HG03139 (cell line): ENCODE data around the gene SBK1.
"Not testable (repeated sequence)": the region's sequence is repeated elsewhere in the genome, so short reads cannot be mapped to it uniquely, and the experiment has no call there.

ENCODE experiments used
- ATAC-seq: cut with Tn5 transposase; IDR thresholded peaks from one replicate; pipeline ENCODE4 v1.9.1; 2021; ENCODE audit not compliant: unreplicated experiment

The SBK1 gene

DNA sequence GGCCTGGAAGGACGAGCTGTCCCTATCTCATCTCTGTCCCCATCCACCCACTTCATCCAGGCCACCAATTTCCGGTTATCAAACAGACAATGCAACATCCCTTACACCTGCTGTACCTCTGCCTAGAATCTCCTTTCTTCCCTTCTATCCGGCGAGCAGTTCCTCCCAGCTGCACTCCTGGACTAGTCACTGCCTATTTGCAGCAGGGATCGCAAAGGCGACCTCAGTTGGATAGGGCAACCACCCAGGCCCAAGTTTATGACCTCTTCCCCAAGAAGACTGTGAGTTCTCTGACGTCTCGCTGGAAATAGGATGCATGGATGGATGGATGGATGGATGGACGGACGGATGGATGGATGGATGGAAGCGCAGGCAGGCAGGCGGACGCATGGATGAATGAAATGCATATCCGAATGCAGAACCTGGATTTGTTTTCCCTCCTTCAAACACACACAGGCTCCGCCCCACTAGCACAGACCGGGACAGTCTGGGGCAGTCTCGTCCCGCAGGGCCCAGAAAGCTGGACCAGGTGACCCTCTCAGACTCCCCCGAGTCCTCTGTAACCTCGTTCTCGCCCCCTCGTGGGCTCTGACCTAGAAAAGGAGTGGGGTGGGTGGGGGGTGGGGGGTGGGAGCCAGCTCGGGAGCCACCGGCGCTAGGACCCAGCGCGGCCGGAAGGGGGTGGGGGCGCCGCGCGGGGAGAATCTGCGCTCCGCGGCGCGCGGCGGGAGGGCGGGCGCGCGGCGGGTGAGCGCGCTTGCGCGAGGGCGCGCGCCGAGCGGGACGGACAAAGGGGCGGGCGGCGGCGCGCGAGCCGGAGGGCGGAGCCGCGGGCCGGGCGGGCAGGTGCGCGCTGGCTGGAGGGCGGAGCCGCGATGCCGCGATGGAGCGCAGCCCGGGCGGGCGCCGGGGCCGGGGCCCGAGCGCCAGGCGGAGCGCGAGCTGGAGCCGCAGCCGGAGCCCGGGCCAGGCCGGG is at the start of gene SBK1:
Gene SBK1 (plus strand): TSS at position 875 of the 976 bp plus-strand sequence. CDS start 24,867 bp downstream, outside the sequence.
- ATAC-seq, result peak; percentile 78

DNA sequence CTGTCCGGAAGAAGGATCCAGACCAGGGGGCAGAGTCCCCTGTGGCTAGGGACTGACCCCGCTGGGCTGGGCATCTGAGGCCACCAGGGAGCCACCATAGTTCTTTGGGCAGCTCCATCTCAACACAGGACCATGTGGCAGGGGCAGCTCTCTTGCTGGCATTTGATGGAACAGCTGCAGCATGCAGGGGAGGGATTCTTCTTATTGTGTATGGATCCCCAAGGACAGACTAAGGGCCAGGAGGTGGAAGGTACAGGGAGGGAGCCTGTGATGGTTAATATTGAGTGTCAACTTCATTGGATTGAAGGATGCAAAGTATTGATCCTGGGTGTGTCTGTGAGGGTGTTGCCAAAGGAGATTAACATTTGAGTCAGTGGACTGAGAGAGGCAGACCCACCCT is 42.8 kb upstream of the SBK1 start:
- not testable (repeated sequence) for ATAC-seq

DNA sequence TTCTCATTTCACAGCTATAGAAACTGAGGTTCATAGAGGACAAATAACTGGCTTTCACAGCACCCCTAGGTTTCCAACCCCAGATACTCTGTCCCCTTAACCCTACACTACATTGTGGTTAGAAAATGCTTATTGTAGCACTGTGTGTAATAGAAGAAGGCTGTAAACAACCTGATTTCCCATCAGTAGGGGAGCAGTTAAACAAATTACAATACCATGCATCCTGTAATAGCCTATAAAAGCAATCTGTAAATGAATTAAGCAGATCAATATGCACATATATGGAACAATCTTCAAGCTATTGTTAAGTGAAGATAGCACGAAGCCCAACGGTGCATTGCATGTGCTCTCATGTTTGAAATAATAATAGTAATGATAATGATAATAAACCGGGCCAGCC is 41.3 kb upstream of the SBK1 start:
- ATAC-seq, result no peak

DNA sequence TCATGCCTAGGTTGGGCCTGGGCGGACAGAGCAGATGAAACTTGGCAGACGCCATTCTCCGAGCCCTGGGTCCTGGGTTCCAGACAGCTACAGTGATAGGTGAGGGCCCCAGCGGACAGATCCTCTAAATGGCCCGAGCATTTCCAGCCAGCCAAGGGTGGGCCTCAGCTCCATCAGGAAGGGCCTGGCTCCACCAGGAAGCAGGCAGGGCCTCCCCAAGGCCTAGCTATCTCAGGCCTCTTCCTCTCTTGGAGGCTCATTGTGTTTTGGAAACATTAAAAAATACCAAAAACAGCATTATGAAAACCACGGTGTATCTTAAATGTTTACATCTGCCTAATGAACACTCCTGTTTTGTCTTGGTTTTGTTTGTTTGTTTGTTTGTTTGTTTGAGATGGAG is 38.2 kb upstream of the SBK1 start:
- ATAC-seq, result no peak

DNA sequence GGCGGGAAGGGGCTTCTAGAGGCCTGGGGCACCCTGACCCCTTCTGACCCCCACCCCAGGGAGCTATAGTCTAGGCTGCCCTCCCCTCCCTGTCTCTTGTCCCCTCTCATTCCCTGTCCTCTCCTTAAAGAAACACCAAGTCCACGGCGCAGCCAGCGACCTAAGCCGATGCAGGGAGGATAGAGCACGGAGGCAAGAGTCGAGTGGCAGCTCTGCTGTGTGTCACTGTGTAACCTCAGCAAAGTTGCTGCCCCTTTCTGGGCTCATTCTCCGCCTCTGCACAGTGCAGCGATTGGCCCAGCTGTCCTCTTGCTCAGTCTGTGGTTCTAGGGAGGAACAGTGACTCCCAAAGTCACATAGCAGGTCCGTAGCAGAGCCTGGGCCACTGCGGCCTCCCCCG is 36.5 kb upstream of the SBK1 start:
- ATAC-seq, result no peak

DNA sequence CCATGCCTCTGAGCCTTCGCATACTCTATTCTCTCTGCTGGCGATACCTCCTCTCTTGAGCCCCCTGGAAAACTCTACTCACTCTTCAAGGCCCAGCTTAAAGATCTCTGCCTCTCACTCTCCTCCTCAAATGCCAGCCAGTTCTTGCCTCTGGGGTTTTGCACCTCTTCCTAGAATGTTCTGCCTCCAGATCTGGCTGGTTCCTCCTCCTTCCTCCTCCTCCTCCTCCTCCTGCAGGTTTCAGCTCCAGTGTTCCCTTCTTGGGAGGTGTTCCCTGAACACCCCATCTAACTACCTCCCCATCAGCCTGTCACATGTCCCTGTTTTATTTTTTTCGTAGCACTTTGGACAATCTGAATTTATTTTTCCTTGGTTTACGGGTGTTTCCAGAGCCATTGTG is 35.1 kb upstream of the SBK1 start:
- ATAC-seq, result no peak

DNA sequence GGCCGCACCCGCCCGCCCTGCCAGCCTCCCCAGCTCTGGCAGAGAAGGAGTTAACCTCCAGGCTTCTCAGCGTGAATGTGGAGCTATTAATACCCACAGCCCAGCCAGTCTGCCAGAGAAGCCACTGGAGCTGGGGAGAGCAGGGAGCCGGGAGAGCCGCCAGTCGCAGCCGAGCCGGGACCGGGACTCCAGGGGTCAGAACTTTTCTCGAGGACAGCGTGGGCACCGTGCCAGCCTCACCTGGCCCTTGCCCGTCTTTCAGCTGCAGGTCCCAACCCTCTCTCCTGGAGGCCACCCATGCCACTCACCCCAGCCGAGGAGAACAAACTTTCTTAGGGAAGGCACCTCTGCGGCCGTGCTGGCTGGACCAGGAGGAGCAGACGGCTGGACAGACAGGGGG is 33.8 kb upstream of the SBK1 start:
- no peak for ATAC-seq

DNA sequence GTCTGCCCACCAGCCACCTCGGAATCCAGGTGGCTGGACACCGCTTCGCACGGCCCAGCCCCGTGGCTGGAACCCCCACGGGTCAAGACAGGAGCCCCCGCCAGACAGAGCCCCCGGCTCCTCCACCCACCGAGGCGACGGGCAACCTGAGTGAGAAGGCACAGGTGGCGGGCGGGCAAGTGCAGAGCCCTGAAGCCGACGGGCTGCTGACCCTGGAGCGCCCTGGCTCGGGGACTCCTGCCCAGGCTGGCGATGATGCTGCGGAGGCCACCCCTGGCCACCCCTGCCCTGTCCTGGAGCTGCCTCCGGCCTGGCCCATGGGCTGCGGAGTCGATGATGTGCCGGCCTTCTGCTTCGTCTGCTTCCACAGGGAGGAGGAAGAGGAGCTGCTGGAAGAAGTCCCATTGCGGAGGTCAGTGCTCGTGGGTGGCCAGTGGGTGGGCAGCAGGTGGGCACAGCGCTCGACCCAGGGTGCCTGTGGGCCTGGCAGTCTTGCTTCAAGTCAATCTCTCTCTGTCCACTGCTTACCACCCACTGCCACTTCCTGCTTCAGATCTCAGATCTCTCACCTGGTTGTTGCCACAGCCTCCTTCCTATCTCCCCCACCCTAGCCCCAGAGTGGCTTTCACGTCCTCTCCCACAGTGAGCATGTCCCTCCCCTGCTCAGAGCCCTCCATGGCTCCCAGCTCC is 33.1 kb upstream of the SBK1 start:
- ATAC-seq, result no peak

DNA sequence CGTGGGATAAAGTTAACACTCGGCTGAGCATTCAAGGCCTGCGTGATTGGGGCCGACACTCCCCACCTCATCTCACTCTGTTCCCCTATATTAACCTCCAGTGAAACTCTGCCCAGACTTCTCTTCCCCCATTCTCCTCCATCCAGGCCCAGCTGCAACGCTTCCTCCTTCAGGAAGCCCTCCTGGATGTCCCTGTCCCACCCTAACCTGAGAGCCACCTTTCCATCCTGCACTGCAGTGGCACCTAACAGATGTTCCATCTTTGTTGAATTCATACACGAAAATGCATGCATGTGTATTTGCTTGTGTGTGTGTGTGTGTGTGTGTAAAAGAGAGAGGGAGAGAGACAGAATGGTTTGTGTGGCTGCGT is 32.6 kb upstream of the SBK1 start:
- no peak for ATAC-seq

DNA sequence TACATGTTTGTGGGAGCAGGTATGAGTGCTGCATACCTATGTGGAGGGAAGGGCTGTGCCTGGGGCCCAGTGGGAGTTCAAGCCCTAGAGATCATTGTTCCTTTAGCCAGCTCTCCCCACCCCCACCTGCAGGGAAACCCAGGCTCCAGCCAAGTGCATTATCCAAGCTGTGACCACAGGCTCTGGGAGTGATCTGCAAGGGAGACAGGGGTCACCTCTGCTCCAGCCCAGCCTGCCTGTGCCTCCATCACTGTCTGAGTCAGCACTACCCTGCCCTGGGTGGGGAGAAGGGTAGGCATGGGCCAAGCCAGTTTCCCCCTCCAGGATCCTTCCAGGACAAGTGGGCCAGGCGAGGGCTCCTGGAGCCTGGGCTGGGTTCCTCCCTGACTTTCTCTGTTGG is 32.1 kb upstream of the SBK1 start:
- no peak for ATAC-seq

DNA sequence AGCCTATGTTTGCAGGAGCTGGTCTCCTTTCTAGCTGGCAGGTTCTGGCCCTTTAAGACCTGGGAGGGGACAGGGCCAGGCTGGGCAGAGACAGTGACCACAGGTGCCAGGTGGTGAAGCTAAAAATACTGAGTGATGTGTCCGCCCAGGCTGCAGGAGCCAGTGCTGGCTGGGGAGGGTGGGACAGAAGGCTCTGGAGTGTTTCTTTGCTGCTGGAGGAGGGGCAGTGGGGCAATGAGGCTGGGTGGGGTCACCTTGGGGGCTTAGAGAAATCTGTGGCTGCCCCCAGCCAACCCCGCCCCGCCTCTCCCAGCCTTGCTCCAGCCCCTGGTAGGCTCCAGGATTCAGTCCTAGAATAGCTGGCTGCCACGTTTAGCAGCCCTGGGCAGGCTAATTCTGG is 30.4 kb upstream of the SBK1 start:
- no peak for ATAC-seq

DNA sequence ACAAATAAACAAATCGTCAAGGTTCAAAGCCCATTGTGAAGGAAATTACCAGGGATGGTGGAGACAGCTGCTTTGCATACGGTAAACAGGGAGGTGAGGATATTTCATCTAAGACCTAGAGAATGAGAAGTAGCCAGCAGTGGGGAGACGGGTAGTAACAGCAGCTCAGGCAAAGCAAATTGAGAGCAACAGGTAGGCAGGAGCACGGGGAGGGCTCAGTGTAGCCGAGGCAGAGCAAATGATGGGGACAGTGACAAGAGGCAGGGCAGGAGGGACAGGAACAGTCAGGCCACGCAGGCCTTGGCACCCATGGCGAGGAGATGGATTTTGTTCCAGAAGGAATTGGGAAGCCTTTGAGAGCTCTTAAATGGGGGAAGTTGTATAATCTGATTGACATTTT is 29.0 kb upstream of the SBK1 start:
- no peak for ATAC-seq

DNA sequence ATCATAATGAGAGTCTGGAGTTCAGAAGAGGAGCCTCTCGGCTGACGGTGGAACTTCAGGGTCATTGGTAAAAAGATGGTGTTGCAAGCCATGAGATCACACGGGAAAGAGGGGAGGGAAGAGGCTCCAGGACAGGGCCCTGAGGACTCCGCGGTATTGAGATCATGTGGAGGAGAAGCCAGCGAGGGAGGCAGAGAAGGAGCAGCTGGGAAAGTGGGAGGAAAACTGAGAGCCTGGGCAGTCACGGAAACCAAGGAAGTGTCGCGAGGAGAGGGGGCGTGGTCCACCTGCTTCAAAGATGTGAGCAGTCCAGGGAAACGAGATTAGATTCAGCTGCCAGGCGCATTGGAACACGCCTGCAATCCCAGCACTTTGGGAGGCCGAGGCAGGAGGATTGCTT is 27.7 kb upstream of the SBK1 start:
- no peak for ATAC-seq

DNA sequence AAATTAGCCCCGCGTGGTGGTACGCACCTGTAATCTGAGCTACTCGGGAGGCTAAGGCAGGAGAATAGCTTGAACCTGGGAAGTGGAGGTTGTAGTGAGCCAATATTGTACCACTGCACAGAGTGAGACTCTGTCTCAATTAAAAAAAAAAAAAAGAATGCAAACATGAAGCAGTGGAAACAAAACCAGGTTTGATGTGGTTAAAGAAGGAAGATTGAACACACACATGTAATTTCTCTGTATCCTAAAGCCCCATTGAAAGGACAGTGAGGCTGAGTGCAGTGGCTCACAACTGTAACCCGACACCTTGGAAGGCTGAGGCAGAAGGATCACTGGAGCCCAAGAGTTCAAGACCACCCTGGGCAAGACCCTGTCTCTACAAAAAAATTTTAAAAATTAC is 26.5 kb upstream of the SBK1 start:
- no peak for ATAC-seq

DNA sequence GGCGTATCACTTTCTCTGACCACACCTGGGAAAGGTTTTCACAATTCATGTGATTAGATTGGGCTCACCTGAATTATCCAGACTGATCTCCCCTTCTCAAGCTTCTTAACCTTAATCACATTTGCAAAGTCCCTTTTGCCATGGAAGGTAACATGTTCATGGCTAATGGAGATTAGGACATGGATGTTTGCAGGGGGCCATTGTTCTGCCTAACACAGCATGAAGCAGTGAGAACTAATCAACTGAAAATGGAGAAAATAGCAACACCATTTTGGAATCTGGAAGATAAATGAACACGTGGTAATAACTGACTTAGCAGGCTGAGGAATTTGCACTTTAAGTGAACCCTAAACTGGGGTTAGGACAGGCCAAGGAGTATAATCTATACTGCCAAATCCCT is 25.0 kb upstream of the SBK1 start:
- ATAC-seq, result no peak

DNA sequence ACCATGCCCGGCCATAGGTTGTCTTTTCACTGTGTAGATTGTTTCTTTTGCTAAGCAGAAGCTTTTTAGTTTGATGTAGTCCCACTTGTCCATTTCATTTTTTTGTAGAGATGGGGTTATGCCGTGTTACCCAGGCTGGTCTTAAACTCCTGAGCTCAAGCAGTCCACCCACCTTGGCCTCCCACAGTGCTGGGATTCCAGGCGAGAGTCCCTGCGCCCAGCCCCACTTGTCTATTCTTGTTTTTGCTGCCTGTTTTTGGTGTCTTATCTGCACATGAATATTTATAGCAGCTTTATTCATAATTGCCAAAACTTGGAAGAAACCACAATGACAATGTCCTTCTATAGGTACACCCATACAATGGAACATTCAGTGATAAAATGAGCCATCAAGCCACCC is 18.8 kb upstream of the SBK1 start:
- no peak for ATAC-seq

DNA sequence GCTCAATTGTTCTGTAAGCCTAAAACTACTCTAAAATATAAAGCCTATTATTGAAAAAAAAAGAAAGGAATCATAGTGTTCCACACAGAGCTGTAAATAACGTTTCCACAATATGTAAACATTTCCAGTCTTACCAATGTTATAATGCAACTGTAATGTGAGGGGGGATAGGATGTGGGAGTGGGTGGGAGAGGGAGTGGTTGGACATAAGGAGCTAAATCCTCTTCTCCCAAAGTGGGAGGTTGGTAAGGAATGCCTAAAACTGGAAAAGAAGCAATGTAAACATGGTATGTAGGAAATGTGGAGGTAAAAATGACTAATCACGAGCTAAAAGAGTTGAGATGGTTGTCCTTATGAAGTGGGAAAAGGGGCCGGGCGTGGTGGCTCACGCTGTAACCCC is 17.6 kb upstream of the SBK1 start:
- ATAC-seq, result no peak

DNA sequence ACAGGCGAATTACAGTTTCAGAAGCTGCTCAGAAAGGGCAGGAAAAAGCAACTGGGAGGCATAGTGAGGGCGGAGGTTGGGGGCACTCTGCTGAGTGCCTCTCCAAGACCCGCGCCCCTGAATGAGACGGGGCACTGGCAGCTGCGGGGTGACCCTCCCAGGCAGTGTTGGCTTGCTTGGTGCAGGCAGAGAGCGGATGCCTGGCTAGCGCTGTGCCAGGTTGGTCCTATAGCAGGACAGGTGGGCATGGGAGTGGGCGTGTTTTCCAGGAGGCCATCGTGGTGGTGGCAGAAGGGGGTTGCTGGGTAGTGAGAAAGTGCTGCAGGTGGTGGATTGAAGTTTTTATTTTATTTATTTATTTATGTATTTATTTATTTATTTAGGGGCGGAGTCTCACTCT is 16.0 kb upstream of the SBK1 start:
- ATAC-seq, result no peak

DNA sequence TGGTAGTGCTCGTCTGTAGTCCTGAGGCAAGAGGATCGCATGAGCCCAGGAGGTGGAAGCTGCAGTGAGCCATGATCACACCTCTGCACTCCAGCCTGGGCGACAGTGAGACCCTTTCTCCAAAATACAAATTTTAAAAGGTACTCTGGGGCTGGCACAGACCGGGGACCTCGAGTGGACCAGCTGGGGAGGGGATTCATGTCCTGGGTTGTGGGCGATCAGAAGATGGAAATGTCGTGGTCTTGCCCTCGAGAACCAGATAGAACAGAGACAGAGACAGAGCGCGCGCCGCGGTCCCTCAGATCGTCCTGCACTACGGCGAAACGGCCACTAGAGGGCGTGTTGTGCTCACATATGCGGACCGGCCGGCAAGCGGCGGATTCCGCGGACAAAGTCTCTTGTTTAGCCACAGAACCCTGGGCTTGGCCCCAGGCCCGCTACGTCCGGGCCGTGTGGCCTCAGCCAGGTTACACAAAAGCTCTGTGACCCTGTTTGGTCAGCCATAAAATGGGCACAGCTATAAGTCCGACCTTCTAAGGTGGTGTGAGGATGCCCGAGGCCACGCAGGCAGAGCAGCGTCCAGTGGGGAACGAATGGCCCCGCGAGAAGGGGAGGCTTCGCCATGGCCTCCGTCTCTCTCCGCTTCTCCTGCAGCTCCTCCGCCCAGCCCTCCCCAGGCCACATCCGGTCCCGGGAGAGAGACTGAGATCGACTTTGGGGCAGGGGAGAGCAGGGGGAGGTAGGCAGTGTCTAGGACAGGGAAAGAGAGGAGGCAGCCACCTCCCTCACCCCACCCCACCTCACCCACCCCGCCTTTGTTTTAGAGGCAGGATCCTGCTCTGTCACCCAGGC is 14.6 kb upstream of the SBK1 start:
- ATAC-seq, result no peak

DNA sequence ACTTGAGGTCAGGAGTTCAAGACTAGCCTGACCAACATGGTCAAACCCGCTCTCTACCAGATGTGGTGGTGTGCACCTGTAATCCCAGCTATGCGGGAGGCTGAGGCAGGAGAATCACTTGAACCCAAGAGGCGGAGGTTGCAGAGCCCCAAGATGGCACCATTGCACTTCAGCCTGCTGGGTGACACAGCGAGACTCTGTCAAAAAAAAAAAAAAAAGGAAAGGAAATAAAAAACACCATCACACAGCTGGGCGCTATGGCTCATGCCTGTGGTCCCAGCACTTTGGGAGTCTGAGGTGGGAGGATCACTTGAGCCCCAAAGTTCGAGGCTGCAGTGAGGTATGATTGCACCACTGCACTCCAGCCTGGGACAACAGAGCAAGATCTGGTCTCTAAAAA is 13.3 kb upstream of the SBK1 start:
- no peak for ATAC-seq
